K562 (cell line): ENCODE measurements around the gene AAMP. TPM values are rescaled to one million over a fixed set of nuclear protein-coding genes. Genes with fewer than 3 reads are reported as not detected.

ENCODE experiments used
- CTCFL ChIP-seq: IDR thresholded peaks from 2 replicates; pipeline ENCODE4 v1.6.1; 2011; ENCODE audit warnings: borderline replicate concordance, low read depth, mild to moderate bottlenecking, moderate library complexity, low read length; ENCODE audit not compliant: insufficient read depth, poor library complexity, severe bottlenecking
- E2F6 ChIP-seq, 2 experiments: IDR thresholded peaks; 2 replicates each; pipeline ENCODE4 v1.6.1; 2011; ENCODE audit warnings: borderline replicate concordance in 1 of 2, control low read depth in 1 of 2, low read depth in 1 of 2, low read length in 1 of 2, mild to moderate bottlenecking in 1 of 2, mixed read lengths in 1 of 2, moderate library complexity in 1 of 2; ENCODE audit not compliant: insufficient read depth in 1 of 2, insufficient read length in 1 of 2, poor library complexity in 1 of 2, severe bottlenecking in 1 of 2; ENCODE audit errors: extremely low read depth in 1 of 2
- KAT8 ChIP-seq: fragments of 450-650 bp; IDR thresholded peaks from 2 replicates; pipeline ENCODE4 v1.6.1; 2016; ENCODE audit warnings: low read depth, mild to moderate bottlenecking
- MED1 ChIP-seq: sonication (generic); formaldehyde crosslinking; IDR thresholded peaks from 2 replicates; pipeline ENCODE4 v1.8.1; 2023; ENCODE audit warnings: missing genetic modification reagents, borderline replicate concordance
- NFE2 ChIP-seq: IDR thresholded peaks from 2 replicates; pipeline ENCODE4 v1.6.1; 2014; ENCODE audit warnings: antibody characterized with exemption, low read depth
- RB1 ChIP-seq: fragments of 450-650 bp; IDR thresholded peaks from 2 replicates; pipeline ENCODE4 v1.6.1; 2017; ENCODE audit warnings: low read depth, mild to moderate bottlenecking
- ZFX ChIP-seq: sonication (generic); formaldehyde crosslinking; IDR thresholded peaks from 2 replicates; pipeline ENCODE4 v1.8.0; 2022; ENCODE audit warnings: mild to moderate bottlenecking, missing genetic modification reagents, moderate library complexity
- ZNF41 ChIP-seq: fragments of 250-450 bp; sonication (Bioruptor Pico); conservative IDR thresholded peaks from 2 replicates; pipeline ENCODE4 v1.4.0; 2020; ENCODE audit warnings: mild to moderate bottlenecking
- polyA plus RNA-seq, 8 experiments: library from polyadenylated mRNA; depleted of rRNA in 4 of 8; stranded (reverse) in 5 of 8; unstranded in 3 of 8; fragments of >200 nt; fragmentation: Nextera tagmentation in 2 of 8; fragmentation: Illumina TruSeq in 1 of 8; extraction: Ambion mirVana in 2 of 8; extraction: Trizol in 1 of 8; gene quantifications; 2 replicates each; pipeline versions ENCODE4 v1.2.1 to v1.2.3, GENCODE V29; 2011 to 2014; ENCODE audit warnings: inconsistent platforms in 1 of 8, missing spikeins in 1 of 8
- total RNA-seq, 7 experiments: library from RNA; depleted of rRNA in 6 of 7; stranded (reverse); fragments of >200 nt in 6 of 7; fragmentation: Illumina TruSeq in 2 of 7; extraction: Trizol in 2 of 7; gene quantifications; 2 replicates each; pipeline versions ENCODE4 v1.2.1 to v1.2.3, GENCODE V29; 2011 to 2021; ENCODE audit warnings: low replicate concordance in 1 of 7
- TF ChIP-seq, protein P1 (sequence below), 3 experiments: IDR thresholded peaks in 2 of 3; conservative IDR thresholded peaks in 1 of 3; 2 replicates each; pipeline ENCODE4 v1.5.1; 2011 to 2012; ENCODE audit warnings: low read length in 3 of 3, mild to moderate bottlenecking in 3 of 3, control low read depth in 2 of 3, improper control_type of control experiment in 1 of 3, inconsistent platforms in 1 of 3, low read depth in 1 of 3, mixed read lengths in 1 of 3, moderate library complexity in 1 of 3; ENCODE audit not compliant: insufficient read depth in 2 of 3

The AAMP gene
- total and polyA plus RNA-seq, 9 of the 15 experiments (the other 6 are each of a cell fraction or from before 2014, with no cell fraction given), result 5.7 to 197 (median 94.1) TPM

DNA sequence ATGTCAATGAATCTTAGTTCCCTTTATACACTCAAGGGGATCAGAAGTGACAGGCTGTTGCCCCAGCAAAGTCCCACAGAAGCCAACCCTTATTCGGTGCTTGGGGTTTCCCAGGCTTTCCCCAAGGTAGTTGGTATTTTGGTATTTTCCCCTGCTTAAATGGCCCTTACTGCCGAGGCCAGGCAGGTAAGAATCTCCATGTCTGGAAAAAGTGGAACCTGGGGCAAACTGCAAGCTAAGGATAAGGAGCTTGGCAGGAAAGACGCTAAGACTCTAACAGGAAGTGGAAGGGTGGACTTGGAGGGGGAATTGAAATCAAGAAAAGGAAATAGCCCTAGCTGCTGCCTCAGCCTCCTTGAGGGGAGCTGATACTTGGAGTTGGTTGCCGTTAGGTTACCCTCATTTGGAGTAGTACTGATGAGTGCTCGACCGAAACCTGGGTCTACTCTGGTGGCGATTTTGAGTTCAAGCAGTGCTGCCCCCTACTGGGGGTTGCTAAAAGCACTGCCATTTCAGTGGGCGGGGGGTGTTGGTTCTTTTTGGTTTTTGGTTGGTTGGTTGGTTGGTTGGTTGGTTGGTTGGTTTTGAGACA lies 12.5 kb downstream of the AAMP start (continued):
- TF ChIP-seq E2F6 (IDR thresholded peaks at IDR 0.05; ENCODE audit: borderline replicate concordance in 1 of 2, extremely low read depth in 1 of 2, insufficient read depth in 1 of 2, insufficient read length in 1 of 2, low read depth in 1 of 2, low read length in 1 of 2, poor library complexity in 1 of 2, severe bottlenecking in 1 of 2) (no peak), ZNF41 (no peak), MED1 (CRISPR knock-in tag) (no peak), KAT8 (no peak), NFE2 (no peak), CTCFL (peak; percentile 76), ZFX (no peak), RB1 (no peak)
- TF ChIP-seq, protein P1, sequence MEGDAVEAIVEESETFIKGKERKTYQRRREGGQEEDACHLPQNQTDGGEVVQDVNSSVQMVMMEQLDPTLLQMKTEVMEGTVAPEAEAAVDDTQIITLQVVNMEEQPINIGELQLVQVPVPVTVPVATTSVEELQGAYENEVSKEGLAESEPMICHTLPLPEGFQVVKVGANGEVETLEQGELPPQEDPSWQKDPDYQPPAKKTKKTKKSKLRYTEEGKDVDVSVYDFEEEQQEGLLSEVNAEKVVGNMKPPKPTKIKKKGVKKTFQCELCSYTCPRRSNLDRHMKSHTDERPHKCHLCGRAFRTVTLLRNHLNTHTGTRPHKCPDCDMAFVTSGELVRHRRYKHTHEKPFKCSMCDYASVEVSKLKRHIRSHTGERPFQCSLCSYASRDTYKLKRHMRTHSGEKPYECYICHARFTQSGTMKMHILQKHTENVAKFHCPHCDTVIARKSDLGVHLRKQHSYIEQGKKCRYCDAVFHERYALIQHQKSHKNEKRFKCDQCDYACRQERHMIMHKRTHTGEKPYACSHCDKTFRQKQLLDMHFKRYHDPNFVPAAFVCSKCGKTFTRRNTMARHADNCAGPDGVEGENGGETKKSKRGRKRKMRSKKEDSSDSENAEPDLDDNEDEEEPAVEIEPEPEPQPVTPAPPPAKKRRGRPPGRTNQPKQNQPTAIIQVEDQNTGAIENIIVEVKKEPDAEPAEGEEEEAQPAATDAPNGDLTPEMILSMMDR (IDR thresholded peaks at IDR 0.05 in 2 of 3, conservative IDR thresholded peaks at IDR 0.05 in 1 of 3; ENCODE audit: insufficient read depth in 2 of 3, low read depth in 1 of 3, low read length in 3 of 3), result peak; percentile 73 to 79 (median 75)
